Spleen (tissue), 11 donors: Measurements from ENCODE around the gene WLS. TPM values are rescaled to one million over a fixed set of nuclear protein-coding genes. Genes with fewer than 3 reads are reported as not detected.

Experiments
- DNase-seq: peaks from one replicate; pipeline ENCODE4 v3.0.0-alpha.2; 2020
- H3K27ac ChIP-seq, 8 donors: fragments of 200-600 bp; sonication (generic) in 7 of 8; 1 replicate in 4 of 8; 2 replicates in 4 of 8; pipeline versions ENCODE4 v1.5.0 to v1.8.0; 2016 to 2021; ENCODE audit warnings: inconsistent platforms in 4 of 8, mild to moderate bottlenecking in 4 of 8, moderate library complexity in 1 of 8
- H3K27me3 ChIP-seq, 7 donors: fragments of 200-600 bp; sonication (generic) in 6 of 7; replicated peaks in 1 of 7; 1 replicate in 4 of 7; 2 replicates in 3 of 7; pipeline versions ENCODE4 v1.5.0 to v1.8.0; 2016 to 2021; ENCODE audit warnings: inconsistent platforms in 3 of 7, mild to moderate bottlenecking in 1 of 7
- H3K36me3 ChIP-seq, 6 donors: fragments of 200-600 bp; sonication (generic) in 5 of 6; 1 replicate in 4 of 6; 2 replicates in 2 of 6; pipeline versions ENCODE4 v1.5.0 to v1.8.0; 2016 to 2021; ENCODE audit warnings: inconsistent platforms in 2 of 6
- H3K4me1 ChIP-seq, 6 donors: fragments of 200-600 bp; sonication (generic) in 5 of 6; 1 replicate in 3 of 6; 2 replicates in 3 of 6; pipeline versions ENCODE4 v1.5.0 to v1.8.0; 2016 to 2021; ENCODE audit warnings: inconsistent platforms in 3 of 6
- H3K4me3 ChIP-seq, 8 donors: fragments of 200-600 bp; sonication (generic) in 7 of 8; 1 replicate in 4 of 8; 2 replicates in 4 of 8; pipeline versions ENCODE4 v1.5.0 to v1.8.0; 2016 to 2021; ENCODE audit warnings: inconsistent platforms in 4 of 8, mild to moderate bottlenecking in 4 of 8, moderate library complexity in 2 of 8
- H3K9me3 ChIP-seq, 8 donors: fragments of 200-600 bp; sonication (generic) in 7 of 8; 1 replicate in 4 of 8; 2 replicates in 4 of 8; pipeline versions ENCODE4 v1.5.0 to v1.8.0; 2016 to 2021; ENCODE audit warnings: inconsistent platforms in 4 of 8
- POLR2A ChIP-seq, 3 donors: fragments of 450-650 bp; IDR thresholded peaks; one replicate each; pipeline ENCODE4 v1.5.1; 2017; ENCODE audit warnings: antibody characterized with exemption in 3 of 3, mild to moderate bottlenecking in 1 of 3
- POLR2AphosphoS5 ChIP-seq, 3 donors: sonication (generic); formaldehyde crosslinking; IDR thresholded peaks; one replicate each; pipeline ENCODE4 v1.5.1; 2017; ENCODE audit warnings: antibody characterized with exemption in 3 of 3
- WGBS, 5 donors: extraction: QIAGEN DNeasy Blood & Tissue Kit in 3 of 5; methylation state at CpG; one replicate each; pipeline versions ENCODE4 v1.1.5 to v1.1.7; 2013 to 2018; 5-methylcytosine and 5-hydroxymethylcytosine counted together
- intact Hi-C: fragments of 100-400 bp; cut with DNase I; formaldehyde crosslinking; loops from one replicate; pipeline ENCODE4 v1.15.0; 2023; ENCODE audit warnings: low total_unique reads
- polyA plus RNA-seq, 3 donors: library from polyadenylated mRNA; stranded (reverse); fragments of 200-250 nt; gene quantifications; one replicate each; pipeline ENCODE4 v1.2.1, GENCODE V29; 2013
- total RNA-seq, 7 donors: library from RNA; depleted of rRNA in 3 of 7; stranded (reverse); fragments of >200 nt in 3 of 7; fragmentation: NEBNext Ultra II Directional in 4 of 7; extraction: Animal tissue kit (Norgen Biotek cat#: 25700) in 4 of 7; gene quantifications; one replicate each; pipeline versions ENCODE4 v1.1.0 to v1.2.1, GENCODE V29; 2016 to 2021
- TF ChIP-seq, protein P1 (sequence below), 11 experiments: fragments of 200-600 bp in 7 of 11; fragments of 450-650 bp in 4 of 11; sonication (generic) in 4 of 11; IDR thresholded peaks in 8 of 11; conservative IDR thresholded peaks in 3 of 11; 1 replicate in 7 of 11; 2 replicates in 4 of 11; pipeline versions ENCODE4 v1.4.0 to v1.8.0; 2016 to 2021; ENCODE audit warnings: antibody characterized with exemption in 11 of 11, inconsistent platforms in 4 of 11, mild to moderate bottlenecking in 1 of 11
- donor health status: healthy with polysubstance abuse.
- donor health status: DM: no; HTN: no; CAD: no; lungs with moderate emphysema.
- donor health status: DM: no; HTN: no; CAD: no.
- donor health status: Bipolar disorder and iron deficiency.
- donor health status: healthy.
- donor health status: DM: no; HTN: no; CAD: no.
- donor health status: DM: yes; HTN: yes; CAD: no.

The WLS gene
- total and polyA plus RNA-seq, 10 donors, result 5.6 to 67.2 (median 53.2) TPM

DNA sequence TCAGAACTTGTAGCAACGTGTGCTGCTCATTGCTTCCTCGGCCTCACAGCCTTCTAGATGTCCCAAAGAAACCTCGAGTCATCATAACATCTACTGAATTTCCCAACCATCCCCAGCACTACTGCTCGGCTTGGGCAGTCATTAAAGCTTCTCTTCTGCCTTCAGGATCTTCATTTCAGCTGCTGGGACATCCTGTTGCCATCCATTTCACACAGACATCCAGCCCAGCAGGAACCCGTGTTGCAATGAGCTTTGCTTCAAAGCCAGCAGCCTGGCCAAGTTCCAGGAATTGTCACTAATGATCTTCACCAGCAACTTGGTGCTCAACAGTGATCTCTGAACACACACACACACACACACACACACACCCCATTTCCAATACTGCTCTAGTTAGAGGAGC lies 18.5 kb downstream of the WLS start:
- DNase-seq, result no peak
- intact Hi-C loops, result no loop called here
- Histone ChIP-seq H3K27ac (peak overlapping the region in 5 of 8 donors; percentile 27 to 56 (median 43)), H3K4me1 (peaks cover 0 to 33% (median 0%) of the 10 kb centered on the region in 6 donors), H3K9me3 (no peaks in the 10 kb centered on the region), H3K36me3 (no peaks in the 10 kb centered on the region), H3K27me3 (no peaks in the 10 kb centered on the region), H3K4me3 (no peak overlapping the region)
- no peak for TF ChIP-seq POLR2A (IDR thresholded peaks at IDR 0.05)
- peak in 1 of 3 donors; percentile 43 for TF ChIP-seq POLR2AphosphoS5 (IDR thresholded peaks at IDR 0.05)
- 35 to 62% (median 43%) methylated on average over 5 of the region's 5 CpGs for WGBS, 5 donors

DNA sequence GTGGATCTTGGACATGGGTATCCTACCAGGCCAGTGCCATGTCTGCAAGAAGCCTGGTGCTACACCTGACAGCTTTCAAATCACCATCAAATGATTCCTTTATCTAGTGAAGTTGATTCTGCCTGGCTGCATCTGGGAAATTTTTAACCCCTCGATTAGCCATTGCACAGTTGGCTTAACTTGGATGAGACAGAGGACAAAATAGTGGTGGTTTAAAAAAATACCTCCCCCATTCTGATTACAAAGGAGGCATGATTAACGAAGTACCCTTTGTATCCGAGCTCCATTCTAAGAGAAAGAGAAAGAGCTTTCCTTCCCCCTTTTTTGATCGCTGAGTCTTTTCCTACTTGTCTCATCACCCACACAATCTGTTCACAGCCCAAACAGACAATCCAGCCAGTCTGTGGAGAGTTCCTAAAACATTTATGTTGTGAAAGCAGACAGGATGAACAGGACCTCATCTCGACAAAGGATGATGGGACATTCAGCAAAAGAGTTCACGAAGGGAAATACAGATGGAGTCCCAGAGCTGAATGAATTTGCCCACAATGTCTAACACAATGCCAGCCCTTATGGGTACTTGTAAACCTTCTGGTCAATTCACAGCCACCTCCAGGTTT lies 20.5 kb downstream of the WLS start:
- Histone ChIP-seq H3K4me3 (no peak overlapping the region), H3K36me3 (no peaks in the 10 kb centered on the region), H3K27me3 (no peaks in the 10 kb centered on the region), H3K27ac (no peak overlapping the region), H3K4me1 (peaks cover 0 to 34% (median 1%) of the 10 kb centered on the region in 6 donors), H3K9me3 (no peaks in the 10 kb centered on the region)
- DNase-seq, result no peak
- intact Hi-C loops, result no loop called here
- 73 to 88% (median 84%) methylated on average over 6 of the region's 6 CpGs for WGBS, 5 donors
- TF ChIP-seq POLR2A (IDR thresholded peaks at IDR 0.05) (no peak), POLR2AphosphoS5 (IDR thresholded peaks at IDR 0.05) (no peak)
- TF ChIP-seq, protein P1, sequence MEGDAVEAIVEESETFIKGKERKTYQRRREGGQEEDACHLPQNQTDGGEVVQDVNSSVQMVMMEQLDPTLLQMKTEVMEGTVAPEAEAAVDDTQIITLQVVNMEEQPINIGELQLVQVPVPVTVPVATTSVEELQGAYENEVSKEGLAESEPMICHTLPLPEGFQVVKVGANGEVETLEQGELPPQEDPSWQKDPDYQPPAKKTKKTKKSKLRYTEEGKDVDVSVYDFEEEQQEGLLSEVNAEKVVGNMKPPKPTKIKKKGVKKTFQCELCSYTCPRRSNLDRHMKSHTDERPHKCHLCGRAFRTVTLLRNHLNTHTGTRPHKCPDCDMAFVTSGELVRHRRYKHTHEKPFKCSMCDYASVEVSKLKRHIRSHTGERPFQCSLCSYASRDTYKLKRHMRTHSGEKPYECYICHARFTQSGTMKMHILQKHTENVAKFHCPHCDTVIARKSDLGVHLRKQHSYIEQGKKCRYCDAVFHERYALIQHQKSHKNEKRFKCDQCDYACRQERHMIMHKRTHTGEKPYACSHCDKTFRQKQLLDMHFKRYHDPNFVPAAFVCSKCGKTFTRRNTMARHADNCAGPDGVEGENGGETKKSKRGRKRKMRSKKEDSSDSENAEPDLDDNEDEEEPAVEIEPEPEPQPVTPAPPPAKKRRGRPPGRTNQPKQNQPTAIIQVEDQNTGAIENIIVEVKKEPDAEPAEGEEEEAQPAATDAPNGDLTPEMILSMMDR (IDR thresholded peaks at IDR 0.05 in 8 of 11, conservative IDR thresholded peaks at IDR 0.05 in 3 of 11), result no peak

DNA sequence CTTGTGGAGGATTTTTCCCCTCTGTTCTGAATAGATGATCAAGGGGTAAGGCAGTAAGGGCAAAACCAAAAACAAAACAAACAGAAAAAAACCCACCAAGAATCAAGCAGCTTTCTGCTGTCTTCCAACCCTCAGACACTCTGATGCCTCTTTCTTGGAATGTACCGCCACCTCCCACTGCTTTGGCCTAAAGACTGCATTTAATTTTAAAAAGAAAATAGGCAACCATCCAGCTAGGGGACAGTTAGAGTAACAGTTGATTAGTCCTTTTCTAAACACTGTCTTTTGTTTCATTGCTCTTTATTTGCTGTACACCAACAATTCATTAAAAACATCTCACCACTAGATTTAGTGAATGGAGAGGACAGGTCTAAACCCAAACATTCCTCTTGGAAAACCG lies 21.5 kb downstream of the WLS start:
- peak overlapping the region in 3 of 8 donors; percentile 34 to 39 (median 39) for H3K27ac ChIP-seq
- WGBS, 5 donors, result 73 to 90% (median 87%) methylated on average over 2 of the region's 2 CpGs
- no peaks in the 10 kb centered on the region for H3K9me3 ChIP-seq
- peaks cover 0 to 35% (median 1%) of the 10 kb centered on the region in 6 donors for H3K4me1 ChIP-seq
- no peak for DNase-seq
- no peak for TF ChIP-seq POLR2A (IDR thresholded peaks at IDR 0.05)
- H3K36me3 ChIP-seq, result no peaks in the 10 kb centered on the region
- H3K4me3 ChIP-seq, result no peak overlapping the region
- H3K27me3 ChIP-seq, result no peaks in the 10 kb centered on the region
- intact Hi-C loops, result no loop called here

DNA sequence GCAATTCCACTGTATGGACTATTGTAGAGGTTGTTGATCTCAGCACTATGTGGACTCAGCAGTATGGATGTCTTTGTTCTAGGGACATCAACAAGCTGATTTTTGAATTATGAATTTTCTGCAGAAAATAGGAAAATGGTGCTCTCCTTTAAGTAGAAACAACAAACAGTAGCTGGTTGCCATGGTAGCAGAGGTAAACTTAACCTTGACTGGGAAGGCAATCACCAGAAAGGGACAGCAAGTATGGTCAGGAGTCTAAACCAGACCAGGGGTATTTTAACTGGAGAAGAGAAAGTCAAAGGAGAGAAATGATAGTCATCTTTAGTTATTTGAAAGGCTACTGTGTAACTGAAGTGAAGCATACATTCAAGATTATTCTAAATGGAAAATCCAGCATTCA lies 22.3 kb downstream of the WLS start:
- TF ChIP-seq POLR2A (IDR thresholded peaks at IDR 0.05), result no peak
- TF ChIP-seq, protein P1 (IDR thresholded peaks at IDR 0.05 in 8 of 11, conservative IDR thresholded peaks at IDR 0.05 in 3 of 11), result no peak
- no peak for TF ChIP-seq POLR2AphosphoS5 (IDR thresholded peaks at IDR 0.05)
- Histone ChIP-seq H3K36me3 (no peaks in the 10 kb centered on the region), H3K9me3 (no peaks in the 10 kb centered on the region), H3K27ac (peak overlapping the region in 2 of 8 donors; percentile 39), H3K4me1 (peaks cover 0 to 43% (median 5%) of the 10 kb centered on the region in 6 donors), H3K4me3 (no peak overlapping the region), H3K27me3 (no peaks in the 10 kb centered on the region)
- DNase-seq, result no peak
- intact Hi-C loops, result no loop called here

DNA sequence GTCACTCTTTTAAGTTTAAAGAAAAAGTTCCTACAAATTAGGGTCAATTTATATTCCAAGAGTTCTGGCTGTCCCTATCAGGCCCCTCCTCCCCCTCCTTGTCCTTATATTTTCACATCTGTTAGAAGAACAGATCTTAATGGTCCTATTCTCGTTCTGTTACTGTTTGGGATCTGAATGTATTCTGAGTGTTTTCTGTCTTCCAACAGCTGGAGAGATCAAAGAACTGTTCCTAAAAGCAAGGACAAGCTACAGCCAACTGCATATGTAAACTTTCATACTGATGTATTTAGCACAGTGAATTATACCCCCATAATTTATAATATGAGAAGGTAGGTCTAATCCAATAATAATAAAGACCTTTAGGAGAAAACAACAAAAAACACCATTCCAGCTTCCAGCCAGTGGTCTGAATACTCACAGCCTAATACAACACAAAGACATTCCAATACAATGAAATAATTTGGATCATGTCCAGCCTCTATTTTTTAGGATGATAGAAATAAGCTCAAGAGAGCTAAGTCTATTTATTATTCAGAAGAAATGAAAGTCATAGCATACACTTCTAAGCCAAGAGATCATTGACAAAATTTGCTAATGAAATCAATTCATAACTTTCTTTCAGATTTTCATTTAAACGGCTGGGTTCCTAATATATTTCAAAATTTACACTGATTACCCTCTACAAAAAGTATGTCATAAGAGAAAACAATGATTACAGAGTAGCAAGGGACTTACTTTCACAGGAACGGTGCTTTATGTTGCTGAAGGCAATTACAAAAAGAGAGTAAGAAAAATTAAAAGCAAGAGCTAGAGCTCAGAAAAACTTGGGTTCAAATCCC lies 25.3 kb downstream of the WLS start:
- H3K4me1 ChIP-seq, result peaks cover 0 to 38% (median 6%) of the 10 kb centered on the region in 6 donors
- WGBS, 5 donors, result 56 to 78% (median 65%) methylated on average over 3 of the region's 3 CpGs
- H3K36me3 ChIP-seq, result no peaks in the 10 kb centered on the region

More for the DNA sequence above, 25.3 kb downstream of the WLS start:
- DNase-seq, result no peak
- Histone ChIP-seq H3K9me3 (no peaks in the 10 kb centered on the region), H3K4me3 (no peak overlapping the region), H3K27ac (peak overlapping the region in 1 of 8 donors; percentile 7), H3K27me3 (no peaks in the 10 kb centered on the region)
- TF ChIP-seq POLR2A (IDR thresholded peaks at IDR 0.05) (no peak), POLR2AphosphoS5 (IDR thresholded peaks at IDR 0.05) (no peak)
- TF ChIP-seq, protein P1 (IDR thresholded peaks at IDR 0.05 in 8 of 11, conservative IDR thresholded peaks at IDR 0.05 in 3 of 11), result no peak
- intact Hi-C loops, result no loop called here
